HepG2 (cell line): ENCODE measurements around the gene CD164L2. TPM values are rescaled to one million over a fixed set of nuclear protein-coding genes. Genes with fewer than 3 reads are reported as not detected.

Source experiments
- ATF7-NPFF ChIP-seq: sonication (generic); formaldehyde crosslinking; IDR thresholded peaks from 2 replicates; pipeline ENCODE4 v1.8.1; 2023; ENCODE audit warnings: mild to moderate bottlenecking, low read depth, missing genetic modification reagents, moderate library complexity
- CBX2 ChIP-seq, 2 experiments: fragments of 200-600 bp in 1 of 2; sonication (generic); formaldehyde crosslinking in 1 of 2; IDR thresholded peaks; 2 replicates each; pipeline versions ENCODE4 v1.7.0 to v1.8.1; 2018 to 2022; ENCODE audit warnings: low read depth in 2 of 2, low read length in 1 of 2, mild to moderate bottlenecking in 1 of 2, missing genetic modification reagents in 1 of 2
- ESRRA ChIP-seq: sonication (generic); formaldehyde crosslinking; IDR thresholded peaks from 2 replicates; pipeline ENCODE4 v1.5.1; 2020; ENCODE audit warnings: mild to moderate bottlenecking, low read depth, missing genetic modification reagents
- GTF2F1 ChIP-seq: fragments of 150-350 bp; IDR thresholded peaks from 2 replicates; pipeline ENCODE4 v1.6.1; 2014; ENCODE audit warnings: low read length
- HNF4G ChIP-seq, 2 experiments: sonication (generic) in 1 of 2; formaldehyde crosslinking in 1 of 2; IDR thresholded peaks; 2 replicates each; pipeline versions ENCODE4 v1.4.0 to v1.6.1; 2011 to 2020; ENCODE audit warnings: borderline replicate concordance in 2 of 2, low read depth in 2 of 2, mild to moderate bottlenecking in 2 of 2, low read length in 1 of 2, missing genetic modification reagents in 1 of 2, moderate library complexity in 1 of 2
- HNRNPUL1 ChIP-seq: fragments of 200-400 bp; formaldehyde crosslinking; IDR thresholded peaks from 2 replicates; pipeline ENCODE4 v1.6.1; 2017; ENCODE audit warnings: low read depth, mild to moderate bottlenecking, low read length, moderate library complexity
- HOXA7 ChIP-seq: sonication (generic); formaldehyde crosslinking; IDR thresholded peaks from 2 replicates; pipeline ENCODE4 v1.8.1; 2022; ENCODE audit warnings: mild to moderate bottlenecking, missing genetic modification reagents, moderate library complexity
- MTA3 ChIP-seq: sonication (generic); formaldehyde crosslinking; IDR thresholded peaks from 2 replicates; pipeline ENCODE4 v1.4.0; 2020; ENCODE audit warnings: missing genetic modification reagents
- NR3C1 ChIP-seq: sonication (generic); formaldehyde crosslinking; IDR thresholded peaks from 2 replicates; pipeline ENCODE4 v1.4.0; 2020; ENCODE audit warnings: missing genetic modification reagents
- PTBP1 ChIP-seq: fragments of 200-400 bp; formaldehyde crosslinking; IDR thresholded peaks from 2 replicates; pipeline ENCODE4 v1.6.1; 2018; ENCODE audit warnings: low read length, low read depth; ENCODE audit not compliant: poor library complexity, severe bottlenecking
- RAD51 ChIP-seq: fragments of 450-650 bp; IDR thresholded peaks from 2 replicates; pipeline ENCODE4 v1.6.1; 2016; ENCODE audit warnings: borderline replicate concordance
- RARA ChIP-seq: IDR thresholded peaks from 2 replicates; pipeline ENCODE4 v1.6.1; 2016; ENCODE audit warnings: missing genetic modification reagents, missing compliant biosample characterization
- SCMH1 ChIP-seq: sonication (generic); formaldehyde crosslinking; IDR thresholded peaks from 2 replicates; pipeline ENCODE4 v1.9.0; 2021; ENCODE audit warnings: missing genetic modification reagents, mild to moderate bottlenecking, borderline replicate concordance
- TCF12 ChIP-seq, 2 experiments: fragments of 450-650 bp in 1 of 2; sonication (generic) in 1 of 2; formaldehyde crosslinking in 1 of 2; IDR thresholded peaks; 2 replicates each; pipeline versions ENCODE4 v1.6.1 to v1.8.0; 2017 to 2022; ENCODE audit warnings: antibody characterized with exemption in 1 of 2, mild to moderate bottlenecking in 1 of 2, missing genetic modification reagents in 1 of 2, moderate library complexity in 1 of 2
- ZFP36L2 ChIP-seq: sonication (generic); formaldehyde crosslinking; IDR thresholded peaks from 2 replicates; pipeline ENCODE4 v1.4.0; 2020; ENCODE audit warnings: missing genetic modification reagents
- ZMAT3 ChIP-seq: sonication (generic); formaldehyde crosslinking; conservative IDR thresholded peaks from 2 replicates; pipeline ENCODE4 v1.7.0; 2021; ENCODE audit warnings: missing genetic modification reagents
- ZNF749 ChIP-seq: sonication (generic); formaldehyde crosslinking; IDR thresholded peaks from 2 replicates; pipeline ENCODE4 v1.8.0; 2022; ENCODE audit warnings: mild to moderate bottlenecking, missing genetic modification reagents, moderate library complexity, borderline replicate concordance
- ZNF788 ChIP-seq: sonication (generic); formaldehyde crosslinking; IDR thresholded peaks from 2 replicates; pipeline ENCODE4 v1.5.0; 2020; ENCODE audit warnings: mild to moderate bottlenecking, missing genetic modification reagents, borderline replicate concordance
- ZSCAN31 ChIP-seq: sonication (generic); formaldehyde crosslinking; IDR thresholded peaks from 2 replicates; pipeline ENCODE4 v1.5.0; 2020; ENCODE audit warnings: low read depth, mild to moderate bottlenecking, missing genetic modification reagents
- polyA plus RNA-seq, 8 experiments: library from polyadenylated mRNA; depleted of rRNA in 3 of 8; stranded (reverse) in 7 of 8; unstranded in 1 of 8; fragments of >200 nt; fragmentation: Illumina TruSeq in 4 of 8; extraction: Trizol in 4 of 8; gene quantifications; 2 replicates each; pipeline versions ENCODE4 v1.2.1 to v1.2.3, GENCODE V29; 2011 to 2016; ENCODE audit warnings: low read depth in 4 of 8, missing spikeins in 1 of 8, mixed read lengths in 1 of 8; ENCODE audit not compliant: insufficient read depth in 1 of 8
- total RNA-seq, 5 experiments: library from RNA; depleted of rRNA; stranded (reverse); fragments of >200 nt; fragmentation: Illumina TruSeq; extraction: Trizol; gene quantifications; 2 replicates each; pipeline ENCODE4 v1.2.3, GENCODE V29; 2016; ENCODE audit warnings: low read depth in 1 of 5
- TF ChIP-seq, protein P1 (sequence below): sonication (generic); formaldehyde crosslinking; IDR thresholded peaks from 2 replicates; pipeline ENCODE4 v1.4.0; 2020; ENCODE audit warnings: missing genetic modification reagents, borderline replicate concordance
- TF ChIP-seq, protein P2 (sequence below): IDR thresholded peaks from 2 replicates; pipeline ENCODE4 v1.6.1; 2016; ENCODE audit warnings: mild to moderate bottlenecking, missing biosample characterization, missing genetic modification reagents
- TF ChIP-seq, protein P3 (sequence below): sonication (generic); formaldehyde crosslinking; IDR thresholded peaks from 2 replicates; pipeline ENCODE4 v1.9.0; 2021; ENCODE audit warnings: missing genetic modification reagents, borderline replicate concordance
- TF ChIP-seq, protein P4 (sequence below): IDR thresholded peaks from 2 replicates; pipeline ENCODE4 v1.6.1; 2012; ENCODE audit warnings: inconsistent platforms

CD164L2 gene
- total and polyA plus RNA-seq, 2 of the 13 experiments (the other 11 are each of a cell fraction or from before 2014, with no cell fraction given): not detected

DNA sequence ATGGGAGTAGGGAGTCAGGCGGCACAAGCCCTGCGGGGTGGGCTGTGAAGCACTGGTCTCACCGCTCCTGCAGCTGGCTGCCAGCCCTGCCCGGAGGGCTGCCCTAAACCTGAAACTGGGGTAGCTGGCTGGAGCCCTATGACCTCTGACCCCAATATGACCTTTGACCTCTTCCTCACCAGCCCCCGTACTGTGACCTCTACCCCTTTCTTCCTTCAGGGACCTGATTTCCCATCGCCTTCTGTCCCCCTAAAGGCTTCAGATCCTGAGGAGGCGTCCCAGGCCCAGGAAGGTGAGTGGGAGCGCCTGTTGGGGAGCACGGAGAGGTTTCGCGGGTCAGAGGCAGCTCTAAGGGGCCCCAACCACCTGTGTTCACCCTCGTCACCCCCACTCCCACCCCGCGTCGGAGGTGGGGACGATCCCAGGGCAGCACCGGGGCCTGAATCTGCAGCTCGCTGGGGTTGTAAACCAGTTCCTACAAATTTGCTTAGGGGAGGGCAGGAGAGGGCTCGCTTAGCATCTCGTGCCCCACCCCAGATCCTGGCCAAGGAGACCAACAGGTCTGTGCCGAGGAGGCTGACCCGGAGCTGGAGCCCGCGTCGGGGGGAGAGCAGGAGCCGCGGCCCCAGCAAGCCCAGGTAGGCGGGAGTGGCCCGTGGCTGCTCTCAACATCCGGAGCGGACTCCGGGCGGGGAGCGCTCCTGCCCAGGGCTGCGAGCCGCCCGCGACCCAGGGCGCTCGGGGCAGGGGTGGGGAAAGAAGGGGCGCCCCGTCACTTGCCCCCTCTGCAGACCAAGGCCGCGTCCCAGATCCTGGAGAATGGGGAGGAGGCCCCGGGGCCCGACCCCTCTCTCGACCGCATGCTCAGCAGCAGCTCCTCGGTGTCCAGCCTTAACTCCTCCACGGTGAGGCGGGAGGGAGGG lies 34.0 kb downstream of the CD164L2 start (continued):
- TF ChIP-seq HNF4G (IDR thresholded peaks at IDR 0.05; ENCODE audit: borderline replicate concordance, low read depth, low read length) (0 out of 2 replicates have a peak, but pooled peaks have one; percentile 27), HNF4G (CRISPR knock-in tag; IDR thresholded peaks at IDR 0.05; ENCODE audit: borderline replicate concordance, low read depth) (no peak), ZSCAN31 (CRISPR knock-in tag) (0 out of 2 replicates have a peak, but pooled peaks have one; percentile 49), GTF2F1 (no peak), RARA (CRISPR knock-in tag) (0 out of 2 replicates have a peak, but pooled peaks have one; percentile 22), RAD51 (no peak), NR3C1 (CRISPR knock-in tag) (no peak), SCMH1 (CRISPR knock-in tag) (no peak), HNRNPUL1 (no peak), TCF12 (IDR thresholded peaks at IDR 0.05) (no peak), TCF12 (CRISPR knock-in tag; IDR thresholded peaks at IDR 0.05) (no peak), ZNF788 (CRISPR knock-in tag) (0 out of 2 replicates have a peak, but pooled peaks have one; percentile 37), ATF7-NPFF (CRISPR knock-in tag) (no peak), PTBP1 (no peak), ZNF749 (CRISPR knock-in tag) (no peak), ZFP36L2 (no peak), CBX2 (IDR thresholded peaks at IDR 0.05; ENCODE audit: low read depth, low read length) (no peak), CBX2 (CRISPR knock-in tag; IDR thresholded peaks at IDR 0.05; ENCODE audit: low read depth) (no peak), ESRRA (CRISPR knock-in tag) (no peak), MTA3 (no peak), ZMAT3 (no peak), HOXA7 (CRISPR knock-in tag) (no peak)
- TF ChIP-seq, protein P1, sequence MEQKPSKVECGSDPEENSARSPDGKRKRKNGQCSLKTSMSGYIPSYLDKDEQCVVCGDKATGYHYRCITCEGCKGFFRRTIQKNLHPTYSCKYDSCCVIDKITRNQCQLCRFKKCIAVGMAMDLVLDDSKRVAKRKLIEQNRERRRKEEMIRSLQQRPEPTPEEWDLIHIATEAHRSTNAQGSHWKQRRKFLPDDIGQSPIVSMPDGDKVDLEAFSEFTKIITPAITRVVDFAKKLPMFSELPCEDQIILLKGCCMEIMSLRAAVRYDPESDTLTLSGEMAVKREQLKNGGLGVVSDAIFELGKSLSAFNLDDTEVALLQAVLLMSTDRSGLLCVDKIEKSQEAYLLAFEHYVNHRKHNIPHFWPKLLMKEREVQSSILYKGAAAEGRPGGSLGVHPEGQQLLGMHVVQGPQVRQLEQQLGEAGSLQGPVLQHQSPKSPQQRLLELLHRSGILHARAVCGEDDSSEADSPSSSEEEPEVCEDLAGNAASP (CRISPR knock-in tag): no peak
- TF ChIP-seq, protein P2, sequence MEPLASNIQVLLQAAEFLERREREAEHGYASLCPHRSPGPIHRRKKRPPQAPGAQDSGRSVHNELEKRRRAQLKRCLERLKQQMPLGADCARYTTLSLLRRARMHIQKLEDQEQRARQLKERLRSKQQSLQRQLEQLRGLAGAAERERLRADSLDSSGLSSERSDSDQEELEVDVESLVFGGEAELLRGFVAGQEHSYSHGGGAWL: no peak
- TF ChIP-seq, protein P3, sequence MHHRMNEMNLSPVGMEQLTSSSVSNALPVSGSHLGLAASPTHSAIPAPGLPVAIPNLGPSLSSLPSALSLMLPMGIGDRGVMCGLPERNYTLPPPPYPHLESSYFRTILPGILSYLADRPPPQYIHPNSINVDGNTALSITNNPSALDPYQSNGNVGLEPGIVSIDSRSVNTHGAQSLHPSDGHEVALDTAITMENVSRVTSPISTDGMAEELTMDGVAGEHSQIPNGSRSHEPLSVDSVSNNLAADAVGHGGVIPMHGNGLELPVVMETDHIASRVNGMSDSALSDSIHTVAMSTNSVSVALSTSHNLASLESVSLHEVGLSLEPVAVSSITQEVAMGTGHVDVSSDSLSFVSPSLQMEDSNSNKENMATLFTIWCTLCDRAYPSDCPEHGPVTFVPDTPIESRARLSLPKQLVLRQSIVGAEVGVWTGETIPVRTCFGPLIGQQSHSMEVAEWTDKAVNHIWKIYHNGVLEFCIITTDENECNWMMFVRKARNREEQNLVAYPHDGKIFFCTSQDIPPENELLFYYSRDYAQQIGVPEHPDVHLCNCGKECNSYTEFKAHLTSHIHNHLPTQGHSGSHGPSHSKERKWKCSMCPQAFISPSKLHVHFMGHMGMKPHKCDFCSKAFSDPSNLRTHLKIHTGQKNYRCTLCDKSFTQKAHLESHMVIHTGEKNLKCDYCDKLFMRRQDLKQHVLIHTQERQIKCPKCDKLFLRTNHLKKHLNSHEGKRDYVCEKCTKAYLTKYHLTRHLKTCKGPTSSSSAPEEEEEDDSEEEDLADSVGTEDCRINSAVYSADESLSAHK (CRISPR knock-in tag): no peak
- TF ChIP-seq, protein P4, sequence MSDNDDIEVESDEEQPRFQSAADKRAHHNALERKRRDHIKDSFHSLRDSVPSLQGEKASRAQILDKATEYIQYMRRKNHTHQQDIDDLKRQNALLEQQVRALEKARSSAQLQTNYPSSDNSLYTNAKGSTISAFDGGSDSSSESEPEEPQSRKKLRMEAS: peak; percentile 32; the same call in 1 of the 2 replicates
